PC-9 (cell line): ENCODE results near the gene C6orf15.

Experiments used
- CTCF ChIP-seq: fragments of 200-600 bp; sonication (generic); conservative IDR thresholded peaks from 2 replicates; pipeline ENCODE4 v1.6.1; 2017; ENCODE audit warnings: mixed run types, antibody characterized with exemption, mild to moderate bottlenecking, moderate library complexity
- EZH2 ChIP-seq: fragments of 200-600 bp; sonication (generic); IDR thresholded peaks from 2 replicates; pipeline ENCODE4 v1.8.0; 2017; ENCODE audit warnings: antibody characterized with exemption, low read depth

- TF ChIP-seq CTCF = no peak
- no peak for TF ChIP-seq EZH2
Measured at GRCh38 chr6:31115941-31116560, 3.7 kb upstream of the C6orf15 start.
